Measurements from ENCODE around the gene RAET1G.
"Not testable (repeated sequence)": the region's sequence is repeated elsewhere in the genome, so short reads cannot be mapped to it uniquely, and the experiment has no call there.

The RAET1G gene

GRCh38 chr6:149933036-149933435, 10.1 kb upstream of the RAET1G start:
- no peak for DNase-seq

DNA sequence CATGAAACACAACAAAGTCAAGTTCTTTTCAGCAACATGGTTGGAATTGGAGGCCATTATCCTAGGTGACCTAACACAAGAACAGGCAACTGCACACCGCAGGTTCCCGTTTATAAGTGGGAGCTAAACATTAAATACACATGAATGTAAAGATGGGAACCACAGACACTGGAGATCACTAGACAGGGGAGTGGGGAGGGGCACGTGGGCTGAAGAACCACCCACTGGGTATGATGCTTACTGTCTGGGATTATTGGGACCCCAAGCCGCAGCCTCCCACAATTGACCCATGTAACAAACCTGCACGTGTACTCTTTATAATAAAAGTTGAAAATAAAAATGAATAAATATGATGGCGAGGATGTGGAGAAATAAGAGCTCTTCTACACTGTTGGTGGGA, 8.6 kb upstream of the RAET1G start:
- no peak for DNase-seq

GRCh38 chr6:149929422-149929821, 6.5 kb upstream of the RAET1G start:
- DNase-seq = no peak

- DNase-seq = not testable (repeated sequence)
These were observed 4.1 kb upstream of the RAET1G start for GRCh38 chr6:149927025-149927424.

GRCh38 chr6:149925974-149926777, 3.3 kb upstream of the RAET1G start:
- peak; percentile 84 for DNase-seq

- DNase-seq = no peak
These were observed 2.5 kb upstream of the RAET1G start for GRCh38 chr6:149925253-149925973.

GRCh38 chr6:149924933-149925252, 2.0 kb upstream of the RAET1G start:
- no peak for DNase-seq

- no peak for DNase-seq
These were observed 1.4 kb upstream of the RAET1G start for GRCh38 chr6:149924206-149924932.

- DNase-seq = no peak
These were observed 536 bp upstream of the RAET1G start for GRCh38 chr6:149923327-149923986.

- DNase-seq = not testable (repeated sequence)
These were observed 830 bp downstream of the RAET1G start for GRCh38 chr6:149922091-149922490.

GRCh38 chr6:149921361-149921760, 1.6 kb downstream of the RAET1G start:
- DNase-seq = no peak

DNA sequence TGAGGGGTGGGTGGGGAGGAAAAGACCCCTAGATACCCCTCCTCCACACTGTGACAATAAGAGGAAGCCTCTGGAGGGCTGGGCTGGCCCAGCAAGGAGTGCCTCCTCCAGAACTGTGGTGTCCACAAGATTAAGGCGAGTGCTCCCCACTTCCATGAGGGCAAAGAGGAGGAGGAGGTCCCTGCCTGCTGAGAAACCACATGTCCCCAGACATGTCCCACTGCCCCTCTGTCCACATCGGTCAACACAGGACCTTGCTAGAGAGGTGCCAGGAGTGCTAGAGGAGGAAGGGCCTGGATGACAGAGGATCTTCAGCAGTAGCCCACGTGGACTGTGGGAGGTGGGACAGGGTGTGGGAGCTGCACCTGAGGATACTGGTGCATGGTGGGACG, 3.1 kb downstream of the RAET1G start:
- no peak for DNase-seq

DNA sequence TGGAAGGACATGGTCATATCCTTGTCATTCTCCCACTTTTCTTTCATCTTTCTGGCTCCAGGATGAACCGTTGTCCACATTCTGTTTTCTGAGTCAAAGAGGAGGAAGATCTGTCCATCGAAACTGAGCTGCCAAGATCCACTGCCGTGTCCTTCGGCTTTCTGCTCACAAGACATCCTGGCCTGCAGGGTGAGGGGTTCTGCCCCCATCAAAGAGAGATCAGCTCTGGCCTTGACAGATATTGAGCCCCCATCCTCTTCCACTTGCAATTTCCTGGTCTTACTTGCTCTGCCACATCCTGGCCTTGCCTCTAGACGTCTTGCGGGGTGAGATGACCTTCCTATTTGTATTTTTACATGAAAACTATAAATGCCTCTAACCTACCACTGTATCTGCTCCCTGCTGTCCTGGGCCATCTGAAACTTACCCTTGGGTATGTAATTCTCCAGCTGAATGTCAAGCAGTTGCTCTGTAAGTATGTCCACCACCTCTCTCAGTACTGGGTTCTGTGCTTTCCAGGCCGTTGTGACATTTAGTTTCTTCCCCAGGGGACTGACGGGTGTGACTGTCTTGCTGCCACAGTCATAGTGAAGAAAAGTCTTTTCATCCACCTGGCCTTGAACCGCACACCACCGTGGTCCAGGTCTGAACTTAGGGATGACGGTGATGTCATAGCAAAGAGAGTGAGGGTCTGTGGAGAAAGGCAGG, 3.6 kb downstream of the RAET1G start:
- DNase-seq = not testable (repeated sequence)

GRCh38 chr6:149918151-149918905, 4.6 kb downstream of the RAET1G start:
- no peak for DNase-seq

- no peak for DNase-seq
These were observed 5.2 kb downstream of the RAET1G start for GRCh38 chr6:149917679-149918078.

DNA sequence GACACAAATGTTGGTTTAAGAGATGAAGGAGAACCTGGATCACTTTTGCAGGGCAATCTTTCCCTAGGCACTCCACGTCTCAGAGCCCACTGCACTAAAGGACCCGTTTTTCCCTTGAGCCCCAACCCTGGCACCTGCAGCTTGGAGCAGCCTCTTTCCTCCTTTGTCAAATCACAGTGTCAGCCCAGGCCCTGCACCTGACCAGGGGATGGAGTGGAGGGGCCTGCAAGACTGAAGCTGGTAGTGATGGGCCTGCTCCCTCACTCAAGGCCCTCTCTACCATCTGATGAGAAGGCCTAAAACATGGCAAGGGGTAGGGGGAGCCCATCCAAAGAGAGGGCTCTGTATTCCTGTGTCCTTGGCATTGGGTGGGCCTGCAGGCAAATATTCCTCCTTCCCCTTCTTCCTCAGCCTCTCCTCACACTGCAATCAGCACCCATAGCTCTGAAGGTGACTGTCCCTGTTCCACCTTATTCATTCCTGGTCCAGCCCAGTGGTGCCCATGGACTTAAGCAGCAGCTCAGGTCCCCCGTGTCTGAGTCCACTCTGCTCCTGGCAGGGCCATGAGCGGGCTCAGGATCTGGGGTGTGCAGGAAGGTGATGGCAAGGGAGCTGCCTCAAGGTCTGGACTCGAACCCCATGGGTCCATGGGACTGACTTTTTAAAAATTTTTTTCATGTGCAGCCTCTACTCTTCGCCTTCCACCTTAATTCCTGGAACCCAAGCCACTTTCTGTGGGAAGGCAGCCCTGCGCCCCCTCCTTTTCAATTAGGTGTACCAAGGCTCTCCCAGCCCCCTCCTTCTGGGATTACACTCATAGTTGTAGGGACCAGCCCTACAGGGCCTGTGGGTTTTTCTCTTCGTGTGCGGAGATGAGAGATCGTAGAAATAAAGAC, 6.7 kb downstream of the RAET1G start:
- no peak for DNase-seq

GRCh38 chr6:149913540-149914240, 9.2 kb downstream of the RAET1G start:
- DNase-seq = no peak

DNA sequence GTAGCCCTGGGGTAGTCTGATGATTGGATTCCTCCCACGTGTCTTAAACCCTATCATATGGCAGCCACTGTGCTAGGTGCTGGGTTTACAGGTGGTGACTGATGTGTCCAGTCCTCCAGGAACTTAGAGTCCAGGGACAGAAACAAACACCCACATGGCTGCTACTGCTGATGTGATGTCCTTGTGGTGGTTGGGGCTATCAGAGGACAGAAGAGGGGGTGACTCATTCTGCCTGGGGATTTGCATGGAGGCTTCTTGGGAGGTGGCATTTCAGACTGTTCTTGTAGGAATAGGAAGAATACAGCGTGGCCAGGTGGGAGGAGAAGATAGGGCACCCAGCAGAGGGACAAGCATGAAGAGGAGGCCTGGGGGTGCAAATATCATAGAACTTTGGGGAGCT, 9.8 kb downstream of the RAET1G start:
- DNase-seq = no peak

- DNase-seq = not testable (repeated sequence)
These were observed 10.2 kb downstream of the RAET1G start for GRCh38 chr6:149912680-149913079.

DNA sequence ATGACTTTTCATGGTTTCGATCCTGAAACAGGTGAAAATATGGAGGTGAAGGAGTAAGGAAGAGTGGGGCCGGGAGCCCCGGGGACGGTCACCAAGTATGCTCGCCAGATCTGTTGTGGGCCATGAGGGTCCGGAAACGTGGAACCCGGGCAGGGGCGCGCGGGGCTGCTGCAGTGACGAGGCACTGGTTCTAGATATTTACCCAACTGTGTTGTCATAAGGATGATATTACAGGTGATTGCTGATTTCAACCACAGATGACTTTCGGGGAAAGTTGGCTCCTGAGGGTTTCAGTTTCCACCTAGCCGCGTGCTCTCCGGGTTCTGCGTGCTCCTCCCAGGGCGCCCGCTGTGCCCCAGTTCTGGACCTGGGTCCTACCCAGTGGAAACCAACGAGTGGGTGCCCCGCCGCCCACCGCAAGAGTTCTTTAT, 12.2 kb downstream of the RAET1G start:
- DNase-seq = no peak
